Measurements from ENCODE around the gene TRAF3IP3.

The TRAF3IP3 gene

GRCh38 chr1:209769971-209770370 is 14.1 kb downstream of the TRAF3IP3 start:
- no peaks in the 10 kb centered on the region for H3K36me3 ChIP-seq (ENCODE audit: control insufficient read depth, insufficient read depth, low read length, severe bottlenecking)
- H3K27me3 ChIP-seq (replicated peaks; ENCODE audit: control insufficient read depth, insufficient read depth, low read length) = no peaks in the 10 kb centered on the region
- no peaks in the 10 kb centered on the region for H3K9me3 ChIP-seq (ENCODE audit: control insufficient read depth, low read length)
- H3K9ac ChIP-seq (ENCODE audit: low read length) = peak overlapping the region; percentile 10
- DNase-seq (ENCODE audit: low read depth) = no peak
- no peak overlapping the region for H3K4me3 ChIP-seq (ENCODE audit: low read length)
- peaks cover 13% of the 10 kb centered on the region for H3K4me1 ChIP-seq (ENCODE audit: control insufficient read depth, insufficient read depth, low read length)

- no peaks in the 10 kb centered on the region for H3K36me3 ChIP-seq (ENCODE audit: control insufficient read depth, insufficient read depth, low read length, severe bottlenecking)
- DNase-seq (ENCODE audit: low read depth) = no peak
- H3K9ac ChIP-seq (ENCODE audit: low read length) = no peak overlapping the region
- H3K9me3 ChIP-seq (ENCODE audit: control insufficient read depth, low read length) = no peaks in the 10 kb centered on the region
- H3K4me1 ChIP-seq (ENCODE audit: control insufficient read depth, insufficient read depth, low read length) = peaks cover 13% of the 10 kb centered on the region
- no peaks in the 10 kb centered on the region for H3K27me3 ChIP-seq (replicated peaks; ENCODE audit: control insufficient read depth, insufficient read depth, low read length)
- no peak overlapping the region for H3K4me3 ChIP-seq (ENCODE audit: low read length)
Measured at GRCh38 chr1:209770636-209771415, 15.0 kb downstream of the TRAF3IP3 start.

GRCh38 chr1:209772126-209772525 is 16.3 kb downstream of the TRAF3IP3 start:
- no peak for DNase-seq (ENCODE audit: low read depth)
- Histone ChIP-seq H3K9me3 (ENCODE audit: control insufficient read depth, low read length) (no peaks in the 10 kb centered on the region), H3K9ac (ENCODE audit: low read length) (no peak overlapping the region), H3K27me3 (replicated peaks; ENCODE audit: control insufficient read depth, insufficient read depth, low read length) (no peaks in the 10 kb centered on the region), H3K4me3 (ENCODE audit: low read length) (no peak overlapping the region), H3K36me3 (ENCODE audit: control insufficient read depth, insufficient read depth, low read length, severe bottlenecking) (no peaks in the 10 kb centered on the region), H3K4me1 (ENCODE audit: control insufficient read depth, insufficient read depth, low read length) (peaks cover 13% of the 10 kb centered on the region)

- no peak for DNase-seq (ENCODE audit: low read depth)
- no peak overlapping the region for H3K4me3 ChIP-seq (ENCODE audit: low read length)
- H3K9ac ChIP-seq (ENCODE audit: low read length) = no peak overlapping the region
- H3K4me1 ChIP-seq (ENCODE audit: control insufficient read depth, insufficient read depth, low read length) = peaks cover 3% of the 10 kb centered on the region
- no peaks in the 10 kb centered on the region for H3K27me3 ChIP-seq (replicated peaks; ENCODE audit: control insufficient read depth, insufficient read depth, low read length)
- no peaks in the 10 kb centered on the region for H3K9me3 ChIP-seq (ENCODE audit: control insufficient read depth, low read length)
- no peaks in the 10 kb centered on the region for H3K36me3 ChIP-seq (ENCODE audit: control insufficient read depth, insufficient read depth, low read length, severe bottlenecking)
Measured at GRCh38 chr1:209774592-209774991, 18.7 kb downstream of the TRAF3IP3 start.

GRCh38 chr1:209775678-209776077 is 19.8 kb downstream of the TRAF3IP3 start:
- Histone ChIP-seq H3K4me1 (ENCODE audit: control insufficient read depth, insufficient read depth, low read length) (no peaks in the 10 kb centered on the region), H3K4me3 (ENCODE audit: low read length) (no peak overlapping the region), H3K9me3 (ENCODE audit: control insufficient read depth, low read length) (no peaks in the 10 kb centered on the region), H3K27me3 (replicated peaks; ENCODE audit: control insufficient read depth, insufficient read depth, low read length) (no peaks in the 10 kb centered on the region), H3K36me3 (ENCODE audit: control insufficient read depth, insufficient read depth, low read length, severe bottlenecking) (no peaks in the 10 kb centered on the region), H3K9ac (ENCODE audit: low read length) (no peak overlapping the region)
- no peak for DNase-seq (ENCODE audit: low read depth)

GRCh38 chr1:209777587-209777986 is 21.7 kb downstream of the TRAF3IP3 start:
- DNase-seq (ENCODE audit: low read depth) = no peak

GRCh38 chr1:209778102-209778501 is 22.2 kb downstream of the TRAF3IP3 start:
- Histone ChIP-seq H3K36me3 (ENCODE audit: control insufficient read depth, insufficient read depth, low read length, severe bottlenecking) (no peaks in the 10 kb centered on the region), H3K27me3 (replicated peaks; ENCODE audit: control insufficient read depth, insufficient read depth, low read length) (no peaks in the 10 kb centered on the region), H3K4me3 (ENCODE audit: low read length) (no peak overlapping the region)

More at GRCh38 chr1:209777587-209777986, 21.7 kb downstream of the TRAF3IP3 start:
- Histone ChIP-seq H3K36me3 (ENCODE audit: control insufficient read depth, insufficient read depth, low read length, severe bottlenecking) (no peaks in the 10 kb centered on the region), H3K4me1 (ENCODE audit: control insufficient read depth, insufficient read depth, low read length) (no peaks in the 10 kb centered on the region), H3K4me3 (ENCODE audit: low read length) (no peak overlapping the region), H3K9ac (ENCODE audit: low read length) (no peak overlapping the region), H3K27me3 (replicated peaks; ENCODE audit: control insufficient read depth, insufficient read depth, low read length) (no peaks in the 10 kb centered on the region), H3K9me3 (ENCODE audit: control insufficient read depth, low read length) (no peaks in the 10 kb centered on the region)

GRCh38 chr1:209780268-209780667 is 24.4 kb downstream of the TRAF3IP3 start:
- H3K27me3 ChIP-seq (replicated peaks; ENCODE audit: control insufficient read depth, insufficient read depth, low read length) = no peaks in the 10 kb centered on the region
- H3K9ac ChIP-seq (ENCODE audit: low read length) = no peak overlapping the region
- H3K4me1 ChIP-seq (ENCODE audit: control insufficient read depth, insufficient read depth, low read length) = peaks cover 14% of the 10 kb centered on the region
- no peaks in the 10 kb centered on the region for H3K9me3 ChIP-seq (ENCODE audit: control insufficient read depth, low read length)
- H3K36me3 ChIP-seq (ENCODE audit: control insufficient read depth, insufficient read depth, low read length, severe bottlenecking) = no peaks in the 10 kb centered on the region
- DNase-seq (ENCODE audit: low read depth) = no peak
- no peak overlapping the region for H3K4me3 ChIP-seq (ENCODE audit: low read length)

More at GRCh38 chr1:209778102-209778501, 22.2 kb downstream of the TRAF3IP3 start:
- Histone ChIP-seq H3K9ac (ENCODE audit: low read length) (no peak overlapping the region), H3K4me1 (ENCODE audit: control insufficient read depth, insufficient read depth, low read length) (peaks cover 1% of the 10 kb centered on the region), H3K9me3 (ENCODE audit: control insufficient read depth, low read length) (no peaks in the 10 kb centered on the region)
- DNase-seq (ENCODE audit: low read depth) = no peak

- H3K4me3 ChIP-seq (ENCODE audit: low read length) = peak overlapping the region; percentile 98
- H3K27me3 ChIP-seq (replicated peaks; ENCODE audit: control insufficient read depth, insufficient read depth, low read length) = peaks cover 9% of the 10 kb centered on the region
- peak overlapping the region; percentile 97 for H3K9ac ChIP-seq (ENCODE audit: low read length)
- no peak for DNase-seq (ENCODE audit: low read depth)
- no peaks in the 10 kb centered on the region for H3K36me3 ChIP-seq (ENCODE audit: control insufficient read depth, insufficient read depth, low read length, severe bottlenecking)
- peaks cover 25% of the 10 kb centered on the region for H3K4me1 ChIP-seq (ENCODE audit: control insufficient read depth, insufficient read depth, low read length)
- H3K9me3 ChIP-seq (ENCODE audit: control insufficient read depth, low read length) = no peaks in the 10 kb centered on the region
Measured at GRCh38 chr1:209783386-209783785, 27.5 kb downstream of the TRAF3IP3 start.

- H3K4me3 ChIP-seq (ENCODE audit: low read length) = peak within 1 kb of the TSS; percentile 98
- no peaks in the 10 kb centered on the region for H3K36me3 ChIP-seq (ENCODE audit: control insufficient read depth, insufficient read depth, low read length, severe bottlenecking)
- H3K27me3 ChIP-seq (replicated peaks; ENCODE audit: control insufficient read depth, insufficient read depth, low read length) = peaks cover 17% of the 10 kb centered on the region
Measured at GRCh38 chr1:209784265-209785169, 28.7 kb downstream of the TRAF3IP3 start, which contains the start of gene C1orf74. C1orf74 (minus strand) TSS chr1:209784559; CDS start chr1:209783634, 925 bp downstream.

GRCh38 chr1:209785592-209785991 is 29.7 kb downstream of the TRAF3IP3 start:
- no peak for DNase-seq (ENCODE audit: low read depth)
- Histone ChIP-seq H3K9ac (ENCODE audit: low read length) (no peak overlapping the region), H3K4me1 (ENCODE audit: control insufficient read depth, insufficient read depth, low read length) (peaks cover 25% of the 10 kb centered on the region), H3K4me3 (ENCODE audit: low read length) (no peak overlapping the region), H3K9me3 (ENCODE audit: control insufficient read depth, low read length) (no peaks in the 10 kb centered on the region), H3K36me3 (ENCODE audit: control insufficient read depth, insufficient read depth, low read length, severe bottlenecking) (no peaks in the 10 kb centered on the region), H3K27me3 (replicated peaks; ENCODE audit: control insufficient read depth, insufficient read depth, low read length) (peaks cover 28% of the 10 kb centered on the region)

More at GRCh38 chr1:209784265-209785169, 28.7 kb downstream of the TRAF3IP3 start, which contains the start of gene C1orf74:
- Histone ChIP-seq H3K9me3 (ENCODE audit: control insufficient read depth, low read length) (no peaks in the 10 kb centered on the region), H3K9ac (ENCODE audit: low read length) (peak within 1 kb of the TSS; percentile 97), H3K4me1 (ENCODE audit: control insufficient read depth, insufficient read depth, low read length) (peaks cover 25% of the 10 kb centered on the region)
- peak; percentile 99 for DNase-seq (ENCODE audit: low read depth)
